HG02970 (cell line): ENCODE measurements around the gene SMAP2.
"Not testable (repeated sequence)": the region's sequence is repeated elsewhere in the genome, so short reads cannot be mapped to it uniquely, and the experiment has no call there.

ENCODE experiments used
- ATAC-seq: cut with Tn5 transposase; IDR thresholded peaks from one replicate; pipeline ENCODE4 v1.9.1; 2021; ENCODE audit warnings: mild to moderate bottlenecking, moderate library complexity, moderate number of reproducible peaks; ENCODE audit not compliant: unreplicated experiment, low FRiP score

Gene SMAP2

DNA sequence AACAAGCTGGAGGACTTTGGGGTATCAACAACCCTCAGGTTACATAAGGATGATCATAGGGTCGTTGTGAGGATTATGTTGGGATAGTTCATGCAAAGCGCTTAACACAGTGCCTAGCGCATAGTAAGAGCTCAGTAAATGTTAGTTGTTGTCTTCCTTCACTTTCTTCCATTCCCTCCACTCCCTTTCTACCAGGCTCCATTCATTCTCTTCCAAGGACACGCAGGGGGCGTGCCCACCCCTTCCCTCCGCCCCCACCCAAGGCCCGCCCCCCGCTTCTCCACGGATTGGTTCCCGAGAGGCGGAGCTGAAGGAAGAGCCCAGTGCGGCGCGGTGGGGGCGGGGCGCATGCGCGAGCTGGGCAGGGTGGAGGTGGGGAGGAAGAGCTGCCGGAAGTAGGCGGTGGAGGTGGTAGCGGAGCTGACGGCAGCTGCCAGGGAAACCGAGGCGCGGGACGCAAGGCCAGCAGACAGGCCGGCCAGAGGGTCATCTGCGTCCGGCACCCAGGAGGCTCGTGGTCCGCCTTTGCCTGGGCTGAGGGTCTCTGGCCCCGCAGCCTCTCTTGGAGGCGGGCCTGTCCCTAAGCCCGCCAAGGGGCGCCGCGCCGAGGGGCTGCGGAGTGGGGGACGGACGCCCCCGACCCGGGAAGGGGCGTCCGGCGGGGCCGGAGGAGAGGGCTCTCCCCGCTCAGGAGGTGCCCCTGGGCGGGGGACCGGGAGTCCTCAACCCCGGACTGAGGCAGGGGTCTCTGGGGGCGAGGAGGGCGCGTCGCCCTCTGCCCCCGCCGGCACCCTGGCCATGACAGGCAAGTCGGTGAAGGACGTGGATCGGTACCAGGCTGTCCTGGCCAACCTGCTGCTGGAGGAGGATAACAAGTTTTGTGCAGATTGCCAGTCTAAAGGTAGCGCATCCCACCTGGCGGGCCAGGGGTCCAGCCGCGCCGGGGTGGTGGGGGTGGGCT is at the start of gene SMAP2:
Gene SMAP2 (plus strand): TSS at position 405 of the 961 bp plus-strand sequence. CDS start 394 bp downstream, at position 799.
- ATAC-seq, result peak; percentile 93

DNA sequence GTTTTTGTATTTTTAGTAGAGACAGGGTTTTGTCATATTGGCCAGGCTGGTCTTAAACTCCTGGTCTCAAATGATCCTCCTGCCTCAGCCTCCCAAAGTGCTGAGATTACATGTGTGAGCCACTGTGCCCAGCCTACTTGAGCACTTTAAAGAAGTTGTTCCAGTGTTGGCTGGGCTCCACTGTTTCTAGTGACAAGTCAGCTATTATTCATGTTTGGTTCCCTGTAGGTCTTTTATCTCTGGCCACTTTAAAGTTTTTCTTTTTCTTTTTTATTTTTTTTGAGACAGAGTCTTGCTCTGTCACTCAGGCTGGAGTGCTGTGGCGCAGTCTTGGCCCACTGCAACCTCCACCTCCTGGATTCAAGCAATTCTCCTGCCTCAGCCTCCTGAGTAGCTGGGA is 42.1 kb upstream of the SMAP2 start:
- not testable (repeated sequence) for ATAC-seq

DNA sequence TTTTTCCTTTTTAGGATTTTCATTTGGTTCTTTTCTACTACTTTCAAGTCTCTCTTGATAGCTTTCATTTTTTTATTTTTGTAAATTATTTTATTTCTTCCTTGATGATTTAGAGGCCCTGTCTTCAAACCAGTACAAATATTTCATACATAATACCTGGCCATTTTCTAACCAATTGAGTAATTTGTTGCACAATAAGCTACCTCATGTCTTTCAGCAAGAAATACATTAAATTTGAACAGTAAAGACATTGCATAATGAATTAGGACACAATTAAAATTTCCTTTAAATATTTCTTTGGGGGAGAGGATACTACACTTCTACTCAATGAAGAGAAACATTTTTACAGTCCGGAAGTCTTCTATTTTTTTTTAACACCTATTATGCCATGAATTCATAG is 40.8 kb upstream of the SMAP2 start:
- ATAC-seq, result no peak

DNA sequence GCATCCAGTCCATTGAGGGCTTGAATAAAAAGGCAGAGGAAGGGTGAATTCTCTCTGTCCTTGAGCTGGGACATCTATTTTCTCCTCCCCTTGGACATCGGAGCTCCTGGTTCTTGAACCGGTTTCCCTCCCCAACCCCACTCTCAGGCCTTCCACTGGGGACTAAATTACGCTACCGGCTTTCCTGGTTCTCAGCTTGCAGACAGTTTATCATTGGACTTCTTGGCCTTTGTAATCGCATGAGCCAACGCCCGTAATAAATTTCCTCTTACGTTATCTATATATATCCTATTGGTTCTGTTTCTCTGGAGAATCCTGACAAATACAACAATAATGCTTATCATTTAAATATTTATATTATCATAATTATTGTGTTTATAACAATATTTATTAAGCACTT is 36.1 kb upstream of the SMAP2 start:
- ATAC-seq, result no peak

DNA sequence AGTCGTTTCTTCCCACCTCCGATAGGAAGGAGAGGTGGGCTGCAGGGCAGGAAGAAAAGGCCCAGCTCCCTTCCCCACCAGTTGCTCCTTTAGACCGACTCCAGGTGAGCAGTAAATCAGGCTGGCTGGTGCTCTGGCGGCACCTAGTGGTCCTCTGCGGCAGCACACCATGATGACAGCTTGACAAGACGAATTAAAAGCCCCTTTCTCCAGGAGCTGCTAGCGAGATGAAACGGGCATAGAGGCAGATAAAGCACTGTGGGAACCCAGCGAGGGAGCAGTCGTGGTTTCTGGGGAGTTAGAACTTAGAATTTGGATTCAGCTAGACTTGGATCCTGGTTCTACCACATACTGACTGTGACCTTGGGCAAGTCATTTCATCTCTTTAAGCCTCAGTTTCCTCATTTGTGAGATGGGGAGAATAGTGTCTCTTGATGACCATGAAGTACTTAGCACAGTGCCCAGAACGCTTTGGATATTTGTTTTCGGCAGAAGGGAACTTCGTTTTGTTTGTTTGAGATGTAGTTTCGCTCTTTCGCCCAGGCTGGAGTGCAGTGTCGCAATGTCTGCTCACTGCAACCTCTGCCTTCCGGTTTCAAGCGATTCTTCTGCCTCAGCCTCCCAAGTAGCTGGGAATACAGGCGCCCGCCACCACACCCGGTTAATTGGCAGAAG is 34.6 kb upstream of the SMAP2 start:
- ATAC-seq, result no peak

DNA sequence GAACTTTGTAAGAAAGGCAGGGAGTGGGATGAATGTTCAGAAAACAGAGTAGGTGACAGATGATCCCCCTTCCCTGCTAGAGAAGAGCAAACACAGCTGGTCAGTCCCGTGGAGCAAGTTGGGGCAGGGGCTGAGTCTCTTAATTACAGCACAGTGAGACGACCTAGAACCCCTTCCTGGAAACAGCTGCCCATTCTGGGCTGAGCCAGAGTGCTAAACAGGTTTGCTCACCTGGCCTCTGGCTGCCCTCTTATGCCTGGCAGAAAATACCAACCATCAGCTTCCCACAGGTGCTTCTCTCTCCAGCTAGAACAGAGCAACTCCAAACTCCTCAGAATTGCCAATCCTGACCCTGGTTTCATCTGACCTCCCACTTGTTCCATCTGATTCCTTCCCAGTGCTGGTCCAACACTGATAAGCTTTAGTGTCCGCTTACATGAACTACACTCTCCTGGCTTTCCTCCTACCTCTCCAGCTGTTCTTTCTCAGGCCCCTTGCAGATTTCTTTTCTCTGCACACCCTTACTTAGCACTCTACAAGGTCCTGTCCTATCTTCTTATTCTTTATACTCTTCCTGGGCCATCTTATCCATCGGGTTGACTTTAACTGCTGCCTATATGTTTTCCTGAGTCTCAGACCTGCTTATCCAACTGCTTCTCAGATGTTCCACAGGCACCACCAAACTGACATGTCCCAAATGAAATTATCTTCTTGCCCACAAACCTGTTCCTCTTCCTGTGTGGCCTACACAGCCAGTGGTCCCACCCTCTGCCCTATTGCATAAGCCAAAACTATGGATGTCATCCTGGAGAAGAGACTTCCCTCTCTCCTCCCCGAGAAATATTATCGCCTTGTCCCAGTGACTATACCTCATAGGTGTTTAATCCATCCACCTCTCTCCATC is 33.9 kb upstream of the SMAP2 start:
- ATAC-seq, result no peak

DNA sequence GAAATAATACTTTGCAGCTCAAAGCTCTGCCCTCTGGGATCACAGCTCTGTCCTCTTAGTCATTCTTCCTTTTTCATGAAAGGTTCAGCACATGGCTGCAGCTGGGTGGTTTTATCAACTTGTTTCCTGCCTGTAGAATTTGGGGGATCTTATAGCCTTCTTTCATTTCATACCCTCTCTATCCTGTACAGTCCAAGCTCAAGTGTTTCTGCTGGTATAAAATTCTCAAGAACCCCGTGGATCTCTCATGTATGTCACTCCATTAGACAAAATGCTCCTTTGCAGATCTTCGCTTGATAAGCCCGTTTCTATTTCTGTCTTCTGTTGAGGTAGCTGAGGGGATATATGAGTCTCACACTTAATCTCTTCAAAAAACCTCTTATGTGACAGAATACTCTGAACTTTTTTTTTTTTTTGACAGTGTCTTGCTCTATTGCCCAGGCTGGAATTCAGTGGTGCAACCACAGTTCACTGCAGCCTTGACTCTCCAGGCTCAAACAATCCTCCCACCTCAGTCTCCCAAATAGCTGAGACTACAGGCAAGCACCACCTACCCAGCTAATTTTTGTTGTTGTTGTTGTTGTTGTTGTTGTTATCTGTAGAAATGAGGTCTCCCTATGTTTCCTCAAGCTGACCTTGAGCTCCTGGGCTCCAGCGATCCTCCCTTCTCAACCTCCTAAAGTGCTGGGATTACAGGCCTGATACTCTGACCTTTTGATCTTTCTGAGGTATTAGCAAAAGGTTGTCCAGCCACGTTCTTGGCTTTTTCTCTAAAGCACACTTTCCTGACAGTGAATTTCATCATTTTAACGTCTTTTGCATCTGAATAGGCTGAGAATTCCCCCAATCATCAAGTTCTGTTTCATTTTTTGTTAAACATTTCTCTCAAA is 31.8 kb upstream of the SMAP2 start:
- no peak for ATAC-seq

DNA sequence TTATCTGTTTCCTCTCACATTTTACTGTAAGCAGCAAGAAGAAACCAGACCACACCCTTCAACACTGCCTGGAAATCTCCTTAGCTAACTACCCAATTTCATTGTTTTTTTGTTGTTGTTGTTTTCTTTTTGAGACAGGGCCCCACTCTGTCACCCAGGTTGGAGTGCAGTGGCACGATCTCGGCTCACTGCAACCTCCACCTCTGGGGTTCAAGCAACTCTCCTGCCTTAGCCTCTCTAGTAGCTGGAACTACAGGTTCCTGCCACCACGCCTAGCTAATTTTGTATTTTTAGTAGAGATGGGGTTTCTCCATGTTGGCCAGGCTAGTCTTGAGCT is 31.2 kb upstream of the SMAP2 start:
- not testable (repeated sequence) for ATAC-seq

DNA sequence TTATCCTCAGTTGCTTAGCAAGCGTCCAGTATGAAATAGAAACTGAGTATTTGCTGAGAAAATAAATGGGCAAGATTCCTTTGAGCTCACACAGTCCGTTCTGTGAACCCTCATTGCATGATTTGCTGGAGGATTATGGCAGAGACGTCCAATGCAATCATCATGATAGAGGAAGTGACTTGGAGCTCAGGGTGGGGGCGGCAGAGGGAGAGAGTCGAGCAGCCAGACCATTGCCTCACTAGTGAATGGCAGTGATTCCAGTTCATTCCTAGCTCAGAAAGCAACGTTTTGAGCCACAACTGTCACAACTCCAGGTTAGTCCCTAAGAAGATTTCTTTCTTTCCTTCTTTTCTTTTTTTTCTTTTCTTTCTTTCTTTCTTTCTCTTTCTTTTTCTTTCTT is 28.9 kb upstream of the SMAP2 start:
- ATAC-seq, result no peak

DNA sequence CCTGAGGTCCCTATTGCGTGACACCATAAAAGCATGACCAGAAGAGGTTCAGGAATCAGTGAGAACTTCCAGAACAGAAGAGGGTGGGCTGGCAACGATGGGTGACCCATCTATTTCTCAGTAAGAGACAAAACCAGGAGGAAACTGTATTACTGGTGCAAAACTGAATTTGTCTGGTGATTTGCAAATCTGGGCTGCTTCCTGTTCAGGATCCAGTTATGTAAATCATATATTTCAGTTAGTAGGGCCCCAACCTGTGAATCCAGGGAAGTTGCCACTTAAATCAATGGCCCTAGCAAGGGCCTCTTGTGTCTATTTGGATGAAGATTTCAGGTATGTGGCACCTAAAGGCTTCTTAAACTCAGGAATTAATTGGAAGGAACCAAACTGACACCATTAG is 23.1 kb upstream of the SMAP2 start:
- ATAC-seq, result no peak

DNA sequence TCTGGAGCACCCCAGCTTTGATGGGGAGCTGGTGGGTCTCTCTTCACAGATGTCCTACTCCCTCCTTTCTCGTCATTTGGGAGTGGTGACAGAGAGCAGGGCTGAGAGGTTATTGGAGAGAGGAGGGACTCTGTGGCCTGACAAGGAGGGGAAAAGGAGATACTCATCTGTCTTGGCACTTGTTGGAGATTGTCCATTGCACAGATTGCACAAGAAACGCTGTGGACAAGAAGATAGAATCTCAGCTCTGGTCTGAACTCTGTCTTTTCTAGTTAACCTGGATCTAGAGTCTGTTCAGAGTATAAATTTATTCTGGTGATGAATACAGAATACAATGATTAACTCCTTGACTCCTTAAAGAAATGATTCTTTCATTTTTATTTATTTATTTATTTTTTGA is 22.4 kb upstream of the SMAP2 start:
- no peak for ATAC-seq

DNA sequence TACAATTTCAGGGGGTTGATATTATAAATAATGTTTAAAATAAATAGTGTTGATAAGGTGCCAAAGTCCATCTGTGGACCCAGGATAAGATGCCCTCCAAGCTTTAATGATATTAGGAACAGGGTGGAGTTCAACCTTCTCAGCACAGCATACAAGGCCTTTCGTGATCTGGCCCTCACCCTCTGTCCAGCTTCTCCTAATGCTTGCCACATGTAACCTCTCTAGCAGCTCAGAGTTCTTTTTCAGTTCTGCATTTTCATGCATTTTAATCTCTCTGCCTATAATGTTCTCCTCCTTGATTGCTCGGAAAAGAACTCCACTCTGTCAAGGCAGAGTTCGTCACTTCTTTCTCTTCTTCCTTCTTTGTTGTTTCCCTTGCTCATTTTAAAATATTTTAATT is 21.4 kb upstream of the SMAP2 start:
- ATAC-seq, result no peak

DNA sequence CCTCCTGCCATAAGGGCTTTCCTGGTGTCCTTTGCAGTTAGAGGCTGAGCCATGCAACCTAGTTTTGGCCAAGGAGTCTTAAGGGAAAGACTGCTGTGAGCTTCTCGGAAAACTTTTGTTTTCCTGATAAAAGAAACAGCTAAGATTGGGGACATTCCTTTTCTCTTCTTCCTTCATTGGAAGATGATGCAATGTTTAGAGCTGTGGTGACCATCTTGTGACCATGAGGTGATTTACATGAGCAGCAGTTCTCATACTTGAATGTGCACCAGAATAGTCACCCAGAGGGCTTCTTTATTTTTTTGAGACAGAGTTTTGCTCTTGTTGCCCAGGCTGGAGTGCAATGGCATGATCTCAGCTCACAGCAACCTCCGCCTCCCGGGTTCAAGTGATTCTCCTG is 20.4 kb upstream of the SMAP2 start:
- no peak for ATAC-seq

DNA sequence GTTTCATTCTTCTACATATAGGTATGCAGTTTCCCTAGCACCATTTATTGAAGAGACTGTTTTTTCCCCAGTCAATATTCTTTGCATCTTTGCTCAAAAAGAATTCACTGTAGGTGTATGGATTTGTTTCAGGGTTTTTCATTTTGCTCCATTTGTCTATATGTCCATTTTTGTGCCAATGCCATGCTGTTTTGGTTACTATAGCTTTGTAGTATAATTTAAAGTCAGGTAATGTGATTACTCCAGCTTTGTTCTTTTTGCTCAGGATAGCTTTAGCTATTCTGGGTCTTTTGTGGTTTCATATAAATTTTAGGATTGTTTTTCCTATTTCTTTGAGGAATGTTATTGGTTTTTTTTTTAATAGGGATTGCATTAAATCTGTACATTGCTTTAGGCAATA is 15.9 kb upstream of the SMAP2 start:
- ATAC-seq, result no peak

DNA sequence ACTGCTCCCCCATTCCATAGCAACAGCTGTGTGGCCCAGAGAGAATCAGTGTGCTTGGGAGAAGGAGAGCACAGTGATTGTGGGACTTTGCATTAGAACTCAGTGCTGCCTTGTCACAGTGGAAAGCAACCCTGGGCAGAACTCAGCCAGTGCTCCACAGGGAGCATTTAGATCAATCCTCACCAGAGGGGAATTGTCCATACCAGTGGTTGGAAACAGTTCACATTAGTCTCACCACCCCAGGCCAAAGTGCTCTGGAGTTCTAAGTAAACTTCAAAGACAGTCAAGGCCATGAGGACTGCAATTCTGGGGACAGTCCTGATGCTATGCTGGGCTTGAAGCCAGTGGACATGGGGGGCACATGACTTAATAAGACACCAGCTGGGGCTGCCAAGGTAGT is 12.9 kb upstream of the SMAP2 start:
- ATAC-seq, result no peak

DNA sequence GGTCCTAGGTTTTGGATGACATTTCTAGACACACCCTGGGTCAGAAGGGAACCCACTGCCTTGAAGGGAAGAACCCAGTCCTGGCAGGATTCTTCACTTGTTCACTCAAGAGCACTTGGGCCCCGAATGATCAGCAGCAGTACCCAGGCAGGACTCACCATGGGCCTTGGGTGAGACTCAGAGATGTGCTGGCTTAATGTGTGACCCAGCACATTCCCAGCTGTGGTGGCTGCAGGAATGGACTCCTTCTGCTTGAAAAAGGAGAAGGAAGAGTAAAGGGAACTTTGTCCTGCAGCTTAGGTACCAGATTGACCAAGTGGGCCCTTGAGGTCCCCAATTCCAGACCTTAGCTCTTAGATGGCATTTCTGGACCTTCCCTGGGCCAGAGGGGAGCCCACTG is 12.3 kb upstream of the SMAP2 start:
- ATAC-seq, result no peak

DNA sequence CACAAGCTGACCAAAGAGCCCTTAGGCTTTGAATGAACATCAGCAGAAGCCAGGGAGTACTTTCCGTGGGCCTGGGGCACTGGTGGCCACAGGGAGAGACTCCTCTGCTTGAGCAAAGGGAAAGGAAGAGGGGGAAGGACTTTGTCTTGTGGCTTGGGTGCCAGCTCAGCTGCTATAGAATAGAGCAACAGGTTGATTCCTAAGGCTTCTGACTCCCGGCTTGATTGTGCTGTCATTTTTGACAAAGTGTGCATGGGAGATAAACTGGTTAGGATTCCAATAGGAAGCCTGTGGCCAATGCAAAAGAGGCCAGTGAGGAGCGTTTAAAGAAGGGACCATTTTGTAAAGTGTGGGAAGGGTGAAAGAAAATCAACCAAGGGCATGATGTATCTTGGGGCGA is 11.9 kb upstream of the SMAP2 start:
- ATAC-seq, result no peak

DNA sequence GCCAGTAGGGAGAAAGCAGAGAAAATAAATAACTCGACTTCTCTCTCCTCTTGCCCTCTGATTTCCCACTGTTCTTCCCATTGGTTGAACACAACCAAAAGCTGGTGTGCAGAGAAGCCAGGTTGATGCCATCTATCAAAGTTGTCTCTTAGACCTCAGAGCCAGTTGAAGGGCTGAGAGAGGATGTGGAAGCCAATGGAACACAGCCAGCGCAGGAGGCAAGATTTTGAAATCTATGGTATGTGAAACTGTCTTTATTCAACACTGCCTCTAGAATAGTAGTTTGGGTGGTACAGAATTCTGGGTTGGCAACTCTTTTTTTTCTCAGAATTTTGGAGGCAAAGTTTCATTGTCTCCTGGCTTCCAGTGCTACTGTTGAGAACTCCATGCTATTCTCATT is 11.3 kb upstream of the SMAP2 start:
- no peak for ATAC-seq

DNA sequence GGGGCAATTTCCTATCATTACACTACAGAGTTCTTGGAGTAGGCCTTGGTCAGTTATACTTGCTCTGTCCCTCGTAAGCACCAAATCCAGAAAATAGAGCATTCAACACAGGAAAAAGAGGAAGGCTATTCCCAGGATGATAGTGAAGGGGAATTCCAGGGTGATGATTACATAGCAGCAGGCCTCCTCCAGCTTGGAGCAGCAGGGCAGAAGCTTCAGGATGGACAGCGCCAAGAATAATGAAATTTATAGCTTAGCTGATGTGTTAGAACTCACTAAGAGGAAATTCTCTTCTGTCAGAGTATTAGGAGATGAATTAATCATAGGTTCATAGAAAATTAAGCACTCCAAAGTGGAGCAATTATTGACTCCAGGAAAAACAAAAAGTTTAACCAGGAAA is 10.8 kb upstream of the SMAP2 start:
- no peak for ATAC-seq

DNA sequence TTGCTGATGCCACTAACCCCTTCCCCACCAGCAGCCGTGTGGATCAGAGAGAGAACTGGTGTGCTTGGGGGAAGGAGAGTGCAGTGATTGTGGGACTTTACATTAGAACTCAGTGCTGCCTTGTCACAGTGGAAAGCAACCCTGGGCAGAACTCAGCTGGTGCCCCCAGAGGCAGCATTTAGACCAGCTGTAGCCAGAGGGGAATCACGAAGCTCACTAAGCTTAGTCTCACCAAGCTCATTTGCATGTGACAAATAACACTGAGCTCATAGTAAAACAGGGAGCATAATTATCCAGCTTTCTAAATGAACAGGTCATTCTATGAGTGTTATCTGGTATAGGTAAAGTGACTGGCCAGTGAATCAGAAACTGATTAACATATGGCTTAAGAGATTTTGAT is 9.8 kb upstream of the SMAP2 start:
- ATAC-seq, result peak; percentile 78
